HepG2 (cell line): Measurements from ENCODE around the gene OSBPL3. TPM values are rescaled to one million over a fixed set of nuclear protein-coding genes. Genes with fewer than 3 reads are reported as not detected.

Source experiments
- ATAC-seq: fragments of 200-7000 bp; cut with Tn5 transposase; 3 replicates; pipeline ENCODE4 v1.9.1; 2020; ENCODE audit warnings: mild to moderate bottlenecking, moderate library complexity
- BruUV-seq: library from RNA; stranded (reverse); fragments of 400-500 nt; replicated peaks from 2 replicates; lab custom pipeline; 2021; lab: Mats Ljungman, UMichigan
- CTCF ChIA-PET: fragments of 300-600 bp; formaldehyde crosslinking; extraction: SDS; loops from one replicate; lab custom pipeline; 2021; ENCODE audit warnings: low total read pairs, inconsistent platforms, low intra/inter-chr PET ratio; lab: Yijun Ruan, JAX
- POLR2A ChIA-PET: fragments of 350-600 bp; sonication (Branson Sonifier 250); formaldehyde crosslinking; loops from one replicate; lab custom pipeline; 2020; ENCODE audit warnings: antibody characterized with exemption, inconsistent platforms; lab: Yijun Ruan, JAX
- DNase-seq: peaks from one replicate; pipeline ENCODE4 v3.0.0-alpha.2; 2015; ENCODE audit warnings: low spot score
- FAIRE-seq: peaks from 3 replicates; lab custom pipeline; 2011; peaks lifted over from hg19 to GRCh38; lab: Jason Lieb, UNC
- H2AFZ ChIP-seq: one replicate; pipeline ENCODE4 v1.6.1; 2011; ENCODE audit warnings: low read length, inconsistent platforms
- H3K27ac ChIP-seq: fragments of 300-600 bp; 3 replicates; pipeline ENCODE4 v1.8.0; 2011; ENCODE audit warnings: mixed run types, mild to moderate bottlenecking, mixed read lengths, low read length, inconsistent platforms; ENCODE audit not compliant: insufficient read depth; ENCODE audit errors: extremely low read length
- H3K27me3 ChIP-seq, 2 experiments: fragments of 200-600 bp in 1 of 2; 2 replicates in 1 of 2; 3 replicates in 1 of 2; pipeline versions ENCODE4 v1.6.0 to v1.8.0; 2011; ENCODE audit warnings: low read length in 2 of 2, mild to moderate bottlenecking in 2 of 2, moderate library complexity in 2 of 2, inconsistent platforms in 1 of 2; ENCODE audit not compliant: insufficient read depth in 2 of 2, control insufficient read depth in 1 of 2
- H3K36me3 ChIP-seq, 2 experiments: fragments of 200-600 bp in 1 of 2; replicated peaks in 1 of 2; 2 replicates in 1 of 2; 3 replicates in 1 of 2; pipeline versions ENCODE4 v1.5.1 to v1.8.0; 2011; ENCODE audit warnings: low read length in 2 of 2, inconsistent platforms in 1 of 2; ENCODE audit not compliant: insufficient read depth in 2 of 2, control insufficient read depth in 1 of 2
- H3K4me1 ChIP-seq: 2 replicates; pipeline ENCODE4 v1.5.1; 2012; ENCODE audit warnings: low read length, inconsistent platforms; ENCODE audit not compliant: insufficient read depth
- H3K4me2 ChIP-seq: 2 replicates; pipeline ENCODE4 v1.6.0; 2011; ENCODE audit warnings: low read depth, low read length, inconsistent platforms
- H3K4me3 ChIP-seq, 3 experiments: fragments of 200-600 bp in 1 of 3; sonication (generic), shearing (Covaris generic) in 1 of 3; replicated peaks in 1 of 3; 2 replicates each; pipeline ENCODE4 v1.5.1; 2011 to 2016; ENCODE audit warnings: low read length in 3 of 3, inconsistent platforms in 2 of 3, low read depth in 2 of 3, mild to moderate bottlenecking in 2 of 3, control low read depth in 1 of 3, mixed read lengths in 1 of 3; ENCODE audit not compliant: insufficient read depth in 1 of 3
- H3K79me2 ChIP-seq: one replicate; pipeline ENCODE4 v1.6.1; 2011; ENCODE audit warnings: low read length, inconsistent platforms; ENCODE audit not compliant: insufficient read depth
- H3K9ac ChIP-seq: 2 replicates; pipeline ENCODE4 v1.6.0; 2011; ENCODE audit warnings: mild to moderate bottlenecking, low read depth, low read length, inconsistent platforms; ENCODE audit not compliant: insufficient read depth
- H3K9me3 ChIP-seq: 2 replicates; pipeline ENCODE4 v1.5.1; 2012; ENCODE audit warnings: mild to moderate bottlenecking, low read length
- H4K20me1 ChIP-seq: 2 replicates; pipeline ENCODE4 v1.6.0; 2011; ENCODE audit warnings: inconsistent platforms, mild to moderate bottlenecking, low read length, moderate library complexity; ENCODE audit not compliant: insufficient read depth
- AHR ChIP-seq: IDR thresholded peaks from 2 replicates; pipeline ENCODE4 v1.6.1; 2018; ENCODE audit warnings: missing genetic modification reagents, missing compliant biosample characterization
- CENPBD1 ChIP-seq: sonication (generic); formaldehyde crosslinking; IDR thresholded peaks from 2 replicates; pipeline ENCODE4 v1.8.0; 2022; ENCODE audit warnings: missing genetic modification reagents, low read depth, mild to moderate bottlenecking, borderline replicate concordance
- IRX3 ChIP-seq: sonication (generic); formaldehyde crosslinking; IDR thresholded peaks from 2 replicates; pipeline ENCODE4 v1.8.1; 2023; ENCODE audit warnings: mild to moderate bottlenecking, low read depth, missing genetic modification reagents, borderline replicate concordance
- NFAT5 ChIP-seq: sonication (generic); formaldehyde crosslinking; IDR thresholded peaks from 2 replicates; pipeline ENCODE4 v1.4.0; 2020; ENCODE audit warnings: missing genetic modification reagents
- RAD51 ChIP-seq: fragments of 450-650 bp; IDR thresholded peaks from 2 replicates; pipeline ENCODE4 v1.6.1; 2016; ENCODE audit warnings: borderline replicate concordance
- REST ChIP-seq, 2 experiments: IDR thresholded peaks; 2 replicates each; pipeline ENCODE4 v1.6.1; 2011 to 2012; ENCODE audit warnings: low read length in 2 of 2, borderline replicate concordance in 1 of 2, low read depth in 1 of 2, mild to moderate bottlenecking in 1 of 2, moderate library complexity in 1 of 2
- SYNCRIP ChIP-seq: fragments of 200-400 bp; formaldehyde crosslinking; IDR thresholded peaks from 2 replicates; pipeline ENCODE4 v1.6.1; 2018; ENCODE audit warnings: mild to moderate bottlenecking, low read depth, low read length; ENCODE audit not compliant: insufficient read depth
- ZNF614 ChIP-seq: IDR thresholded peaks from 2 replicates; pipeline ENCODE4 v1.6.1; 2018; ENCODE audit warnings: missing biosample characterization, missing genetic modification reagents, inconsistent platforms, borderline replicate concordance
- ZNF713 ChIP-seq: sonication (generic); formaldehyde crosslinking; IDR thresholded peaks from 2 replicates; pipeline ENCODE4 v1.4.0; 2020; ENCODE audit warnings: mild to moderate bottlenecking, missing genetic modification reagents
- ZSCAN12 ChIP-seq: sonication (generic); formaldehyde crosslinking; IDR thresholded peaks from 2 replicates; pipeline ENCODE4 v1.9.0; 2021; ENCODE audit warnings: mild to moderate bottlenecking, missing genetic modification reagents
- WGBS: methylation state at CpG from one replicate; pipeline ENCODE4 v1.1.6; 2017; ENCODE audit warnings: low lambda C conversion rate; 5-methylcytosine and 5-hydroxymethylcytosine counted together
- in situ Hi-C: cut with HindIII; loops from 2 replicates; pipeline ENCODE4 v1.10.0; 2017; ENCODE audit warnings: low pct_unique_long_range_greater_than_20kb; ENCODE audit not compliant: extremely low pct_ligation_motif_present
- intact Hi-C: fragments of 100-400 bp; cut with micrococcal nuclease; formaldehyde crosslinking; loops from one replicate; pipeline ENCODE4 v1.10.0; 2022; ENCODE audit not compliant: unreplicated experiment
- polyA plus RNA-seq, 8 experiments: library from polyadenylated mRNA; depleted of rRNA in 3 of 8; stranded (reverse) in 7 of 8; unstranded in 1 of 8; fragments of >200 nt; fragmentation: Illumina TruSeq in 4 of 8; extraction: Trizol in 4 of 8; gene quantifications; 2 replicates each; pipeline versions ENCODE4 v1.2.1 to v1.2.3, GENCODE V29; 2011 to 2016; ENCODE audit warnings: low read depth in 4 of 8, missing spikeins in 1 of 8, mixed read lengths in 1 of 8; ENCODE audit not compliant: insufficient read depth in 1 of 8
- total RNA-seq, 5 experiments: library from RNA; depleted of rRNA; stranded (reverse); fragments of >200 nt; fragmentation: Illumina TruSeq; extraction: Trizol; gene quantifications; 2 replicates each; pipeline ENCODE4 v1.2.3, GENCODE V29; 2016; ENCODE audit warnings: low read depth in 1 of 5
- TF ChIP-seq, protein P1 (sequence below): sonication (generic); formaldehyde crosslinking; IDR thresholded peaks from 2 replicates; pipeline ENCODE4 v1.4.0; 2020; ENCODE audit warnings: mild to moderate bottlenecking, missing genetic modification reagents

Gene OSBPL3
- total and polyA plus RNA-seq, 2 of the 13 experiments (the other 11 are each of a cell fraction or from before 2014, with no cell fraction given) = 8.8 to 28.9 TPM

DNA sequence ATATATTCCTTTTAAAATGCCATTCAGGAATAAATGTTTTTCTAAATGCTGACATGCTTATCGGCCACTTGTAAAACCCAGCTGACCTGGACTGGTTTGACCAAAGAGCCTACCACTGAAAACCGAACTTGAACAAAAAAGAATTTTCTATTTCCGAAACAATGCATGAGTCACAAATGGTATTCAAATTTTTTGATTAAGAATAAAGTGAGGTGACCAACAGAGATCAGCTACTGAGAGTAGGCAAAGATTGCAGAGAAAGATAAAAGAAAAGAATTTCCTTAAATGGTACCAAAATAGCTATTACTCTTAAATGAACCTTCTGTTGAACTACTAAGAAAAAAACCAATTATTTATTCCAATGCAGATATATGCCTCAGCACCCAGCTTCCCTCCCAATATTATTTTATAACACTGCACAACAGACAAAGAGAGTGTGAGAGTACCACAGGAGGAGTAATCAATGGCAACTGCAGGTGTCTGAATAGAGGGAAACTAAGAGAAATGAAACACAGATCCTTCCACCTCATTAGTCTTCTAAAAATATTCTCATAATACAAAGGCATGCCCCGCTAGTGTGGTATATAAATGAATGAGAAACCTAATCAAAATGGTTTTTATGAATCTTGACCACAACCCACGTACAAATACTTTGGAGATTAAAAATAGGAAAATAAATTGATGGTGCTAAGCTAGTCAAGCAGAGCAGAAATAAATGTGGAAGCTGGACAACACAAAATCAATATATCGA, 20.1 kb downstream of the OSBPL3 start:
- ATAC-seq (no peak), DNase-seq (no peak), FAIRE-seq (no peak)
- H3K36me3 ChIP-seq = no peaks in the 10 kb centered on the region
- H3K4me3 ChIP-seq = no peak overlapping the region
- POLR2A ChIA-PET = no interaction called here
- H3K4me2 ChIP-seq = no peak overlapping the region
- no peaks in the 10 kb centered on the region for H3K4me1 ChIP-seq
- 97% methylated on average over 6 of the region's 6 CpGs for WGBS
- H3K9me3 ChIP-seq = no peaks in the 10 kb centered on the region
- CTCF ChIA-PET = no interaction called here
- H3K79me2 ChIP-seq = peaks cover 93% of the 10 kb centered on the region
- no peaks in the 10 kb centered on the region for H4K20me1 ChIP-seq
- no peak overlapping the region for H2AFZ ChIP-seq
- no peaks in the 10 kb centered on the region for H3K27me3 ChIP-seq
- in situ Hi-C loops = no loop called here
- no peak overlapping the region for H3K27ac ChIP-seq
- intact Hi-C loops = no loop called here
- BruUV-seq = no TSS peak
- H3K9ac ChIP-seq = no peak overlapping the region
- no peak for TF ChIP-seq CENPBD1 (CRISPR knock-in tag)
- TF ChIP-seq, protein P1, sequence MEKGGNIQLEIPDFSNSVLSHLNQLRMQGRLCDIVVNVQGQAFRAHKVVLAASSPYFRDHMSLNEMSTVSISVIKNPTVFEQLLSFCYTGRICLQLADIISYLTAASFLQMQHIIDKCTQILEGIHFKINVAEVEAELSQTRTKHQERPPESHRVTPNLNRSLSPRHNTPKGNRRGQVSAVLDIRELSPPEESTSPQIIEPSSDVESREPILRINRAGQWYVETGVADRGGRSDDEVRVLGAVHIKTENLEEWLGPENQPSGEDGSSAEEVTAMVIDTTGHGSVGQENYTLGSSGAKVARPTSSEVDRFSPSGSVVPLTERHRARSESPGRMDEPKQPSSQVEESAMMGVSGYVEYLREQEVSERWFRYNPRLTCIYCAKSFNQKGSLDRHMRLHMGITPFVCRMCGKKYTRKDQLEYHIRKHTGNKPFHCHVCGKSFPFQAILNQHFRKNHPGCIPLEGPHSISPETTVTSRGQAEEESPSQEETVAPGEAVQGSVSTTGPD = no peak
- TF ChIP-seq IRX3 (CRISPR knock-in tag) = no peak
- no peak for TF ChIP-seq REST (IDR thresholded peaks at IDR 0.05; ENCODE audit: borderline replicate concordance in 1 of 2, low read depth in 1 of 2, low read length in 2 of 2)
- TF ChIP-seq ZNF713 (CRISPR knock-in tag) = no peak
- TF ChIP-seq ZSCAN12 (CRISPR knock-in tag) = no peak
- no peak for TF ChIP-seq AHR
- TF ChIP-seq NFAT5 (CRISPR knock-in tag) = no peak
- TF ChIP-seq SYNCRIP = no peak
- TF ChIP-seq RAD51 = no peak
- no peak for TF ChIP-seq ZNF614
